Measurements from ENCODE around the gene TMEM240.
"Not testable (repeated sequence)": the region's sequence is repeated elsewhere in the genome, so short reads cannot be mapped to it uniquely, and the experiment has no call there.

Gene TMEM240

GRCh38 chr1:1539310-1540089 lies 924 bp downstream of the TMEM240 start:
- FAIRE-seq, result no peak

- FAIRE-seq, result no peak
Observed at GRCh38 chr1:1538989-1539309, 1.5 kb downstream of the TMEM240 start.

GRCh38 chr1:1538334-1538733 lies 2.1 kb downstream of the TMEM240 start:
- FAIRE-seq, result no peak

- no peak for FAIRE-seq
Observed at GRCh38 chr1:1537626-1538250, 2.7 kb downstream of the TMEM240 start.

GRCh38 chr1:1536938-1537546 lies 3.4 kb downstream of the TMEM240 start:
- no peak for FAIRE-seq

- no peak for FAIRE-seq
Observed at GRCh38 chr1:1536019-1536937, 4.1 kb downstream of the TMEM240 start.

- FAIRE-seq, result no peak
Observed at GRCh38 chr1:1535201-1536018, 5.0 kb downstream of the TMEM240 start.

- no peak for FAIRE-seq
Observed at GRCh38 chr1:1534401-1535154, 5.8 kb downstream of the TMEM240 start.

GRCh38 chr1:1533894-1534291 lies 6.5 kb downstream of the TMEM240 start:
- not testable (repeated sequence) for FAIRE-seq

GRCh38 chr1:1533176-1533893 lies 7.1 kb downstream of the TMEM240 start:
- FAIRE-seq, result not testable (repeated sequence)

GRCh38 chr1:1531947-1532346 lies 8.5 kb downstream of the TMEM240 start:
- FAIRE-seq, result no peak

- no peak for FAIRE-seq
Observed at GRCh38 chr1:1529936-1530335, 10.5 kb downstream of the TMEM240 start.

- no peak for FAIRE-seq
Observed at GRCh38 chr1:1529321-1529720, 11.1 kb downstream of the TMEM240 start.

- no peak for FAIRE-seq
Observed at GRCh38 chr1:1528301-1529267, 11.8 kb downstream of the TMEM240 start.

- FAIRE-seq, result no peak
Observed at GRCh38 chr1:1527092-1527816, 13.2 kb downstream of the TMEM240 start.

- FAIRE-seq, result not testable (repeated sequence)
Observed at GRCh38 chr1:1526476-1526875, 13.9 kb downstream of the TMEM240 start.

GRCh38 chr1:1524750-1525383 lies 15.6 kb downstream of the TMEM240 start:
- FAIRE-seq, result not testable (repeated sequence)

GRCh38 chr1:1523651-1524050 lies 16.8 kb downstream of the TMEM240 start:
- not testable (repeated sequence) for FAIRE-seq

Measured in TTC549 (cell line).